Activated B cell treated with CpG ODN at 0.5 μM for 24 hours (primary cell): ENCODE data around the gene DBNDD1. TPM values are rescaled to one million over a fixed set of nuclear protein-coding genes. Genes with fewer than 3 reads are reported as not detected.

ENCODE experiments used
- ATAC-seq: fragments of 200-7000 bp; cut with Tn5 transposase; one replicate; pipeline ENCODE4 v1.10.0; 2021; ENCODE audit warnings: low read depth, mild to moderate bottlenecking, moderate library complexity
- CTCF ChIA-PET: fragments of 350-600 bp; sonication (Branson Sonifier 250); formaldehyde crosslinking; loops from one replicate; lab custom pipeline; 2021; ENCODE audit warnings: antibody characterized with exemption; lab: Charles Lee
- POLR2A ChIA-PET: fragments of 350-600 bp; sonication (Branson Sonifier 250); formaldehyde crosslinking; loops from one replicate; lab custom pipeline; 2021; ENCODE audit warnings: antibody characterized with exemption; lab: Charles Lee
- DNase-seq: peaks from one replicate; pipeline ENCODE4 v3.0.0; 2022
- H3K27ac Mint-ChIP-seq: one replicate; pipeline ENCODE4 v1.8.0; 2020; ENCODE audit warnings: mixed read lengths
- H3K27me3 Mint-ChIP-seq: one replicate; pipeline ENCODE4 v1.8.0; 2021; ENCODE audit warnings: mixed read lengths
- H3K36me3 Mint-ChIP-seq: one replicate; pipeline ENCODE4 v1.8.0; 2021; ENCODE audit warnings: low read depth, mixed read lengths
- H3K4me1 Mint-ChIP-seq: one replicate; pipeline ENCODE4 v1.8.0; 2021; ENCODE audit warnings: mixed read lengths
- H3K4me3 Mint-ChIP-seq: one replicate; pipeline ENCODE4 v1.8.0; 2020; ENCODE audit warnings: mild to moderate bottlenecking, mixed read lengths
- H3K9me3 Mint-ChIP-seq: one replicate; pipeline ENCODE4 v1.8.0; 2020; ENCODE audit warnings: mixed read lengths
- CTCF ChIP-seq: fragments of 200-600 bp; IDR thresholded peaks from one replicate; pipeline ENCODE4 v1.8.0; 2022; ENCODE audit warnings: antibody characterized with exemption, mild to moderate bottlenecking
- intact Hi-C: fragments of 100-400 bp; cut with micrococcal nuclease; formaldehyde crosslinking; loops from one replicate; pipeline ENCODE4 v1.15.1; 2024
- total RNA-seq: library from RNA; stranded (reverse); gene quantifications from 2 replicates; pipeline ENCODE4 v1.2.3, GENCODE V29; 2022

Gene DBNDD1
- total RNA-seq, 1 donor from 2014 or later: 0.47 TPM

GRCh38 chr16:90022209-90023077 is 3.2 kb upstream of the DBNDD1 start:
- CTCF ChIA-PET: no interaction called here
- Mint-ChIP-seq H3K27ac (no peak overlapping the region), H3K4me3 (peak overlapping the region; percentile 77), H3K36me3 (peaks cover 2% of the 10 kb centered on the region), H3K9me3 (no peaks in the 10 kb centered on the region), H3K4me1 (peaks cover 32% of the 10 kb centered on the region), H3K27me3 (peaks cover 7% of the 10 kb centered on the region)
- POLR2A ChIA-PET: no interaction called here
- peak; percentile 73 for ATAC-seq
- intact Hi-C loops: loop anchor here (1.0 kb wide), 1 partner anchor 13 kb away; no protein-coding TSS in a partner anchor
- TF ChIP-seq CTCF: no peak
- DNase-seq: peak; percentile 68

GRCh38 chr16:90020838-90021382 is 1.7 kb upstream of the DBNDD1 start:
- intact Hi-C loops: no loop called here
- no peak for TF ChIP-seq CTCF
- ChIA-PET CTCF (no interaction called here), POLR2A (interaction anchor here (0.7 kb wide), 1 partner anchor 12 kb away, joined by 3 read pairs; no protein-coding TSS in a partner anchor)
- Mint-ChIP-seq H3K4me1 (peaks cover 26% of the 10 kb centered on the region), H3K27me3 (peaks cover 7% of the 10 kb centered on the region), H3K27ac (no peak overlapping the region), H3K36me3 (peaks cover 2% of the 10 kb centered on the region), H3K9me3 (no peaks in the 10 kb centered on the region), H3K4me3 (no peak overlapping the region)
- ATAC-seq (no peak), DNase-seq (no peak)

- Mint-ChIP-seq H3K4me3 (peak overlapping the region; percentile 68), H3K36me3 (peaks cover 5% of the 10 kb centered on the region), H3K27me3 (peaks cover 10% of the 10 kb centered on the region), H3K27ac (no peak overlapping the region), H3K4me1 (peaks cover 30% of the 10 kb centered on the region), H3K9me3 (no peaks in the 10 kb centered on the region)
- ATAC-seq: no peak
- no peak for DNase-seq
- ChIA-PET POLR2A (no interaction called here), CTCF (no interaction called here)
- no peak for TF ChIP-seq CTCF
- intact Hi-C loops: no loop called here
Observed at GRCh38 chr16:90020260-90020837, 1.1 kb upstream of the DBNDD1 start.

- intact Hi-C loops: loop anchor here (2.0 kb wide), 1 partner anchor 101 kb away; the partner anchor contains the start of gene MC1R
- H3K36me3 Mint-ChIP-seq: peaks cover 7% of the 10 kb centered on the region
- peak; percentile 61 for DNase-seq
- no peak for TF ChIP-seq CTCF
- CTCF ChIA-PET: no interaction called here
- H3K9me3 Mint-ChIP-seq: no peaks in the 10 kb centered on the region
- ATAC-seq: peak; percentile 69
- peaks cover 13% of the 10 kb centered on the region for H3K27me3 Mint-ChIP-seq
- H3K27ac Mint-ChIP-seq: no peak overlapping the region
- POLR2A ChIA-PET: interaction anchor here (0.6 to 1.1 kb wide), 3 partner anchors 11 to 154 kb away, joined by 3 to 15 read pairs (median 3); no protein-coding TSS in a partner anchor
- peaks cover 37% of the 10 kb centered on the region for H3K4me1 Mint-ChIP-seq
- H3K4me3 Mint-ChIP-seq: peak overlapping the region; percentile 68
Observed at GRCh38 chr16:90019543-90020259, 445 bp upstream of the DBNDD1 start.
